Measurements from ENCODE around the gene FOXC1.

FOXC1 gene

DNA sequence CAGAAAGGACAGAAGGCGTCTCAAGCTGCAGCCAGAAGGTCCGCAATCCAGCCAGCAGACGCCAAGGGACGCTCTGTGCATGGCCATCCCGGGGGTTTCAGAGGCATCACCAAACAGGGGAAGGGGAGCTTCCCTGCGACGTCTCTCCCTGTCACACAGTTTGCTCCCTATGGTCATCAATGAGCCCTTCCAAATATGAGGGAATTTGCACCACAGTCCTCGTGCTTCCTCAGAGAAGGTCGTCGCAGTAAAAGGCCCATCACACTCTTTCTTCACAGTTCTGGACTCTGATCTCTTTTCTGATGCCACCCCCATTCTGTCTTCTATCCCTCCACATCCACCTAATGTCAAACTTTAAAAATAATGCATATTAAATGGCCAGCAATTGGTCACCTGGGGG lies 10.2 kb upstream of the FOXC1 start:
- no peak overlapping the region for H3K27ac ChIP-seq

DNA sequence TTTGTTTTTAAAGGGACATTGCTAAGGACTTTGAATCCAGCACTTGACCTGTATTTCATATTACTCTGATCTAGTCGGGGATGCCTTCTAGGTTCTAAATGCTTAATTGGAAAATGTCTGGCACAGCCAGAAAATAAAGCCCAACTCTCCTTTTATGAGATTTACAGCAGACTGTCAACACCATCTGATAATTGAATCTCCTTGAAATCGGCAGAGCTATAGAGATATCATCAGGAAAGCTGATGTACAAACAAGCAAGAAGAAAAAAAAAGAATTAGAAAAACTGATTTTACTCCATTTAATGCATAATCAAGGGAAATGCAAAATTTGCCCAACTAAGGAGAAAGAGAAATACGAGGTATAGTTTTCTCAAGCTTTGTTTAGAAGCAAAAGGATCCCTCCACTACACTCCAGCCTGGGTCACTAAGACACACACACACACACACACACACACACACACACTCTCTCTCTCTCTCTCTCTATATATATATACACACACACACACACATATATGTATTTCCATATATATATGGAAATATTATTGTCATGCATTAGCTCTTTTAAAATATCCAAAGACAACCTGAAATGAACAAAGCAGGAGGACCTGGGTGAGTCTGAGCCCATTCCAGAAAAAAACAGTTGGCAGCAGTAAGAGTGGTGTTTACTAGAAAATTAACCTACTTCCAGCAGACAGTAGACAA lies 9.5 kb upstream of the FOXC1 start:
- TF ChIP-seq ZFX (IDR thresholded peaks at IDR 0.05; ENCODE audit: borderline replicate concordance): no peak
- TF ChIP-seq, protein P1, sequence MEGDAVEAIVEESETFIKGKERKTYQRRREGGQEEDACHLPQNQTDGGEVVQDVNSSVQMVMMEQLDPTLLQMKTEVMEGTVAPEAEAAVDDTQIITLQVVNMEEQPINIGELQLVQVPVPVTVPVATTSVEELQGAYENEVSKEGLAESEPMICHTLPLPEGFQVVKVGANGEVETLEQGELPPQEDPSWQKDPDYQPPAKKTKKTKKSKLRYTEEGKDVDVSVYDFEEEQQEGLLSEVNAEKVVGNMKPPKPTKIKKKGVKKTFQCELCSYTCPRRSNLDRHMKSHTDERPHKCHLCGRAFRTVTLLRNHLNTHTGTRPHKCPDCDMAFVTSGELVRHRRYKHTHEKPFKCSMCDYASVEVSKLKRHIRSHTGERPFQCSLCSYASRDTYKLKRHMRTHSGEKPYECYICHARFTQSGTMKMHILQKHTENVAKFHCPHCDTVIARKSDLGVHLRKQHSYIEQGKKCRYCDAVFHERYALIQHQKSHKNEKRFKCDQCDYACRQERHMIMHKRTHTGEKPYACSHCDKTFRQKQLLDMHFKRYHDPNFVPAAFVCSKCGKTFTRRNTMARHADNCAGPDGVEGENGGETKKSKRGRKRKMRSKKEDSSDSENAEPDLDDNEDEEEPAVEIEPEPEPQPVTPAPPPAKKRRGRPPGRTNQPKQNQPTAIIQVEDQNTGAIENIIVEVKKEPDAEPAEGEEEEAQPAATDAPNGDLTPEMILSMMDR (IDR thresholded peaks at IDR 0.05): no peak
- H3K27ac ChIP-seq: no peak overlapping the region

More for the DNA sequence above, 10.2 kb upstream of the FOXC1 start:
- TF ChIP-seq, protein P1 (IDR thresholded peaks at IDR 0.05): no peak
- no peak for TF ChIP-seq ZFX (IDR thresholded peaks at IDR 0.05; ENCODE audit: borderline replicate concordance)

DNA sequence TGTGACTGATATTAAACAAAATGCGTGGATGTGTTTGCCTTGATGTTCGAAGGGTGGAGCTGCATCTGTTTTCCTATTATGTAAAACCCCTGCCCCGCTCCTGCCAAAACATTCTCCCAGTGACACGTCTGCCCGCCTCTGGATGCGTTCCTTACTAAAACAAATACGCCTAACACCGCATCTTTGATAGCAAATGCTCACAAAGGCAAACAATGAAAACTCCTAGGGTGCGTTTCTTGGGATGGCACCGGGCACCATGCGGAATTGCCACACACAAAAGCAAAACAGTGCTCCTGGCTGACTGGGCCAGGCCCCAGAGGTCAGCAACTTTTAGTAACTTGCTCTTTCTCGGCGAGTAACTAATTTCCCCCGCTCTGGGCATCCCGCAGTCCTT lies 9.0 kb upstream of the FOXC1 start:
- H3K27ac ChIP-seq: no peak overlapping the region
- TF ChIP-seq, protein P1 (IDR thresholded peaks at IDR 0.05): no peak

DNA sequence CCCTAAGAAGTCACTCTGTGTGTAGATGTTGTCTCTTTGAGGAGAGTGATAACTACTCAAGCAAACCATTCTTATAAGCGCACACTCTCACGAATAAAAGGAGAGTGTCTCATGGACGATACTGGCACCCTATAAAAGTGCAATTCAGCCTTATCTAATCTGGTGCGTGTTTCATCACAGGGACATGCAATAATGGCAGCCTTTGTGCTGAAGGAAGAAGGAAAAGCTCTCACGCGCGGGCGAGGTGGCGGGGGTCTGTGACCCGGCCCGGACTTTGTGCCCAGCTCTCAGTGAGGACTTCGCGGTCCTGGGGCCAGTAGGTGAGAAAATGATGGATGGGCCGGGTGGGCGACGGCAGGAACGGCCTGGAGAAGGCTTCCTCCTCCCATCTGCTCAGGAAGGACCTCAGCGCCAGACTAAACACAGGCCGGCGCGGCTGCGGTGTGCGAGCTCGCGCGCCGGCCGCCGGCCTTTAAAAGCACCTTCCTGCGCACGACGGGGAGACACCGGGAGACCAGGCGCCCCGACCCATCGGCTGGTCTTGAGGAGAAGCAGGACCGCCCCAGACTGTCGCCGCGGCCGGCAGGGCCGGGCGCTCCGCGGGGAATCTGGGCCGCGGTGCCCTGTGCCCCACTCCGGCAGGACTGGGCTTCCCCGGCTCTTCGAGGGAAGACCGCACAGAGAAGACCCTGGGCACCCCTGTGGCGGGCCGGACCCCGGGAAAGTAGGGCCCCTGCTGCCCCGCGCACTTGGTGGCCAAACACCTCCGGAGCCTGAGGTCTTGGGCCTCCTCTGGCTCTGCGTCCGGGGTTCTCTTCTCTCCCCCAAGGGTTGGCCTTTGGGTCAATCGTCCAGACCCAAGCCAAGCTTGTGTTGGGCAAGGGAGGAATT lies 8.3 kb upstream of the FOXC1 start:
- TF ChIP-seq ZFX (IDR thresholded peaks at IDR 0.05; ENCODE audit: borderline replicate concordance): no peak
- TF ChIP-seq, protein P1 (IDR thresholded peaks at IDR 0.05): no peak

DNA sequence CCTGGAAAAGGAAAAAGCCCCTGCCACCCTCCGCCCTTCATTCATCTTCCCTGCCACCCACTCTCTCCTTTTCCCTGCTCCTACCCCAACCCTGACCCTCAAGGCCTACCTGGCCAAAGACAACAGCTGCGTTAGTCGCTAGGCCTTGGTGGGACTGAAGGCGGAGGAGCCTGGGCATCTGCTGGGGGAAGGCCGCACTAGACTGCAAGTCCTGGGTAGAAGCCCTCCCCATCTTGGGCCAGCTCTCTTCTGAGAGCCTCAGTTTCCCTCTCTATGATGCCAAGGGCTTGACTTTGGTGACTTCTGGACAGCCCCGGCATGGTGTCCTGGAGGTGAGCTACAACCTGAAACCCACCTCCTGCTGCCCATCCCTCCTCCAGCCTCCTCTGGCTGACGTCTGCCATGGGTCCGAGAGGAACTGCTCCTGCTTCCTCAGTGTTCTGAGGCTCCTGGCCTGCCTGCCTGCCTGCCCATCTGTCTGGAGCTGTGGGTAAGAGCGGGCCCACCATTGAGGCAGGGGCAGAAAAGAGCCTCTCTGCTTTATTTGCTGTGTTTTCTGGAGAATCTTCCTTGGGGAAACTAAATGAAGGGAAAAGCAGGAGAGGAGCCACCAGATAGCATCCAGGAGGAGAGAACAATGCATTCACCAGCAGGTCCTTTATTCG lies 7.5 kb upstream of the FOXC1 start:
- no peak overlapping the region for H3K27ac ChIP-seq
- TF ChIP-seq ZFX (IDR thresholded peaks at IDR 0.05; ENCODE audit: borderline replicate concordance): no peak
- TF ChIP-seq, protein P1 (IDR thresholded peaks at IDR 0.05): no peak

More for the DNA sequence above, 8.3 kb upstream of the FOXC1 start:
- no peak overlapping the region for H3K27ac ChIP-seq

DNA sequence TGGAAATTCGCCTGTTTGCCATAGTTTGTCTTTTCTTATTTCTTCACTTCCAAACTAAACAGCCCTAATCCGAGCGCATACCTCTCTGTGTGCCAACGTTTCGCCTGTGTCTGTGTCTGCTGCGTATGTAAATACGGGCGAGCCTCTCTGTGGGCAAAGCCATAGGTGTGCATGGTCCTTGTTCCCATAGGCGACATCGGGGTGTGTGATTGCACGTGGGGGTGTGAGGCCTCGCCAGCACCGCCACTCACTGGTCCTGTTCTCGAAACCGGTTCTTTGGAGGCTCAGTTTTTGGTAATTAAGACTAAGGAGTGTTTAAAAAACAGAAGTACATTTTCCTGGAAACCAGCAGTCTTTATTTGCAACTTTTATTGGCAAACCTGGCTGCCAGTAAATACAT lies 6.0 kb upstream of the FOXC1 start:
- TF ChIP-seq ZFX (IDR thresholded peaks at IDR 0.05; ENCODE audit: borderline replicate concordance): no peak
- TF ChIP-seq, protein P1 (IDR thresholded peaks at IDR 0.05): no peak

More for the DNA sequence above, 6.0 kb upstream of the FOXC1 start:
- no peak overlapping the region for H3K27ac ChIP-seq
